Measurements from ENCODE around the gene ACACB.

The ACACB gene

GRCh38 chr12:109178532-109178931, 62.1 kb downstream of the ACACB start:
- no peak for DNase-seq (ENCODE audit: low spot score)

GRCh38 chr12:109179927-109180326, 63.5 kb downstream of the ACACB start:
- no peak for DNase-seq (ENCODE audit: low spot score)

GRCh38 chr12:109182041-109182839, 65.9 kb downstream of the ACACB start:
- DNase-seq (ENCODE audit: low spot score), result no peak

- no peak for DNase-seq (ENCODE audit: low spot score)
Measured at GRCh38 chr12:109185441-109185840, 69.1 kb downstream of the ACACB start.

- DNase-seq (ENCODE audit: low spot score), result no peak
Measured at GRCh38 chr12:109186993-109187653, 70.7 kb downstream of the ACACB start.

GRCh38 chr12:109188108-109188712, 71.8 kb downstream of the ACACB start:
- DNase-seq (ENCODE audit: low spot score), result no peak

- no peak for DNase-seq (ENCODE audit: low spot score)
Measured at GRCh38 chr12:109189291-109189690, 72.9 kb downstream of the ACACB start.

GRCh38 chr12:109191621-109192250, 75.3 kb downstream of the ACACB start:
- no peak for DNase-seq (ENCODE audit: low spot score)

GRCh38 chr12:109192358-109192757, 76.0 kb downstream of the ACACB start:
- DNase-seq (ENCODE audit: low spot score), result no peak

- no peak for DNase-seq (ENCODE audit: low spot score)
Measured at GRCh38 chr12:109193896-109194295, 77.5 kb downstream of the ACACB start.

- DNase-seq (ENCODE audit: low spot score), result no peak
Measured at GRCh38 chr12:109196332-109196731, 79.9 kb downstream of the ACACB start.

- no peak for DNase-seq (ENCODE audit: low spot score)
Measured at GRCh38 chr12:109197327-109197726, 80.9 kb downstream of the ACACB start.

GRCh38 chr12:109199324-109199723, 82.9 kb downstream of the ACACB start:
- no peak for DNase-seq (ENCODE audit: low spot score)

GRCh38 chr12:109200825-109201495, 84.6 kb downstream of the ACACB start:
- no peak for DNase-seq (ENCODE audit: low spot score)

GRCh38 chr12:109201496-109201885, 85.1 kb downstream of the ACACB start:
- DNase-seq (ENCODE audit: low spot score), result no peak

- DNase-seq (ENCODE audit: low spot score), result no peak
Measured at GRCh38 chr12:109202770-109203169, 86.4 kb downstream of the ACACB start.

- no peak for DNase-seq (ENCODE audit: low spot score)
Measured at GRCh38 chr12:109203480-109203879, 87.1 kb downstream of the ACACB start.

GRCh38 chr12:109209082-109209481, 92.7 kb downstream of the ACACB start:
- DNase-seq (ENCODE audit: low spot score), result no peak

GRCh38 chr12:109212460-109213115, 96.2 kb downstream of the ACACB start:
- no peak for DNase-seq (ENCODE audit: low spot score)

- DNase-seq (ENCODE audit: low spot score), result no peak
Measured at GRCh38 chr12:109214131-109214530, 97.7 kb downstream of the ACACB start.

- DNase-seq (ENCODE audit: low spot score), result no peak
Measured at GRCh38 chr12:109218996-109219395, 102.6 kb downstream of the ACACB start.

- DNase-seq (ENCODE audit: low spot score), result no peak
Measured at GRCh38 chr12:109219938-109220337, 103.6 kb downstream of the ACACB start.
